Stimulated activated CD8-positive, alpha-beta memory T cell treated with anti-CD3 and anti-CD28 coated beads, Interleukin-7, amount 100 ng/mL, for 24 hours (primary cell): Measurements from ENCODE around the gene SHC4.
"Not testable (repeated sequence)": the region's sequence is repeated elsewhere in the genome, so short reads cannot be mapped to it uniquely, and the experiment has no call there.

Experiments
- DNase-seq: peaks from one replicate; pipeline ENCODE4 v3.0.0-alpha.2; 2020; ENCODE audit warnings: low read depth

The SHC4 gene

DNA sequence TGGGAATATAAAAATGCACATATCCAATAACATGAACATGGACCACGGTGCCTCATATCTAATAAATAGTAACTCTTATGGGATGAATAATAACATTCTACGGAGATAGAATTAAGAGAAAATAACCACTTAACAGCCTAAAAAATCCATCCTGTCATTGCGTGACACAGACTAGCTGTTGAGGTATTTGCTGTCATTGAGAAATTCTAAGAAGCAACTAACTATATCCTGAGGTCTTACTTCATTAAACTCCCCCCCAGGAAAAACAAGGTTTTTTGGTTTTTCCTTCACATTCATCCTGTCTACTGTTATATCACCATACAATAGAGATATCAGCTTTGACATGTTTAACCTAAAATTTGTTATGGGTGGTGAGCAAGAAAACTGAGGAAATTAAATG lies 167.2 kb downstream of the SHC4 start:
- no peak for DNase-seq

DNA sequence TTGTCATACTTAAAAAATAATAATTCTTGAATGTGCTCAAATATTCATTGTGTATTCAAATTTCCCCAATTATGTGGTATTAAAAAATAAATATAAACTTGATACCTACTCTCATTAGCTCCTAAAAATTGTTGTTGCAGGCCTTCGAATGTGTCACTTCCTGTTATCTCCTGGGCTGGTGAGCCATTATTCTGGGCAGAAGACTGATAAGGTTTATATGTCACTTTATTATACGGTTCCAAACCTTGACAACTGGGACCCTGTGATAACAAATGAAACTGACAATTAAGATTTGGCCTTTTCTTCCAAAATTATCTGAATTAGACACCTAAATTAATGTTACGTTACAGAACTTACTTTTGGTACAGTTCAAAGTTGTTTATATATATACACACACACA lies 167.8 kb downstream of the SHC4 start:
- no peak for DNase-seq

- no peak for DNase-seq
Measured at GRCh38 chr15:48794697-48795134, 169.0 kb downstream of the SHC4 start.

- DNase-seq = no peak
Measured at GRCh38 chr15:48792408-48792807, 171.3 kb downstream of the SHC4 start.

GRCh38 chr15:48790466-48791115 lies 173.1 kb downstream of the SHC4 start:
- DNase-seq = not testable (repeated sequence)

DNA sequence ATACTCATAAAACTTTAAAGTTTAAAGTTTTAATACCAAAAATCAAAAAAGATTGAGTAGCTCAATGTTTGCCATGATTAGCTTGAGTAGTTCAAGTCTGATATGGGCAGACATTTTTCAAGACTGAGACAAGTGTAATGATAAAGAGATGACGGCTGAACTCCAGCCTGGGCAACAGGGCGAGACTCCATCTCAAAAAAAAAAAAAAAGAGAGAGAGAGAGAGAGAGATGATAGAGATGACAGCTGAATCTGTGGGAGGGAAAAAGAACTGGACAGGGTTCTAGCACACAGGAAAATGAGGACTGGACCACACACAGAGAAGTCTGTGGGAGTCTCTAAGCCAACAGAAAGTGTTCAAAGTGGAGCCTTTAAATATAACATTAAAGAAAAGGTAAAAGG lies 178.0 kb downstream of the SHC4 start:
- no peak for DNase-seq

DNA sequence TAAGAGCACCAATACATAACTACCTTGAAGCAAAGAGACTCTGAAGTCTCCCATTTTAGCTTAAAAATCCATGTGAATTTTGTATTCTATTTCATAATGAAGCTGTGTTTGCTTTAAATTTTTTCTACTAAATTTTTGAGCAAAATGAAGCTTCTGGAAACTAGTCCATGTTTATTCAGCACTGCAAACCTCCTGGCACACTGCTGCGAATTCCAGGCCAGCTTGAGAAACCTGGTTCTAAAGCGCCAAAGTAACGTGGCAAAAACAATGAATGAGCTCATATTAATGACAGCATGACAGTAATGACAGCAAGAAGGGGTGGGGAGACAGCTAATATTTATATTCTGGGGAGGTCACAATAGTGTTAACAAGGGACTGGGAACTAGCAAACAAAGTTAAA lies 178.5 kb downstream of the SHC4 start:
- no peak for DNase-seq

DNA sequence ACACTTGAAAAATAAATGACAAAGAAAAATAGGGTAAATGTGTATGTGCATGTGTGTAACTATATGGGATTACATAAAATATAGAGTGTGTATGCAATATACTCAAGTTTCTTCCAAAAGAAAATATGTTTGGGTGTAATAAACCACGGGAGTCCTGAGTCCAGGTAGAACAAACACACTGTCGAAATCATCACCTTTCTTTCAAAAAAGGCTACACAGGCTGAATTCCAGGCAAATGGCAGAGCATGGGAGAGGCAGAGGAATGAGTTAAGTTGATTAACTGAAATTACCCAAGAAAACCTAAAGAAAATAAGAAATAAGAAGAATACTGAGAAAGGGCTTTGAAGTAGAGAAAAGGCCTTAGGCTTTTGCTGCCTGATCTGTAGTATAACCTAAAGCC lies 179.0 kb downstream of the SHC4 start:
- DNase-seq = no peak

GRCh38 chr15:48782911-48783310 lies 180.8 kb downstream of the SHC4 start:
- DNase-seq = no peak

- DNase-seq = no peak
Measured at GRCh38 chr15:48781481-48782081, 182.1 kb downstream of the SHC4 start.

GRCh38 chr15:48781017-48781416 lies 182.7 kb downstream of the SHC4 start:
- no peak for DNase-seq

- no peak for DNase-seq
Measured at GRCh38 chr15:48778331-48778730, 185.4 kb downstream of the SHC4 start.

DNA sequence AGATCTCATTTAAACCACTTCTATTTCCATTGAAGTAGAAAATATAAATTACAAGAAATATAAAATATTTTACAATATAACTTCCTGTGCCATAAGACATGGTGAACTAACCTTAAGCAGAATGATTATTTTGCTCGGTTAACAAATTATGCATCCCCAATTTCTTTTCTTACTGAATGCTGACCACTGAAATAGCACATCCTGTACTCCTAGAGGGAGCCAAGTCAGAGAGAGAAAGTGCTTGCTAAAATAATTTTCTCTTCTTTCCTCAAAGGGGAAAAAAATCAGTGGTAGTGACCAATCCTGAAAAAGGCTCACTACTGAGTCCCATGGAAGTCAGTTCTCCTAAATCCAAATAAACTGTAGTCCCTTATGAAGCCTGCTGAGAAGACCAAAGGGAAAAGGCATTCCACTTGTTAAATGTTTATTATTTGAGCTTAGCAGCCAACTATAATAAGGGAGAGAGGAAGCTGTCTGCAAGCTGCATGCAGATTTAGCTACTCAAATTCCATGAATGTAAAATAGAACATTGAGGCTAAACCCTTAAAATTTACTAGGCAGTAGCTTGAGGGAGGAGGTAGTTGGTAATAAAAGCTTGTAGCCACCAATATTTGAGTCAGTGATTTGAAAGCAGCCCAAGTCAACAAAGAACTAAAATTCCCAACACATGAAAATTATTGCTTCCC lies 185.9 kb downstream of the SHC4 start:
- DNase-seq = no peak

DNA sequence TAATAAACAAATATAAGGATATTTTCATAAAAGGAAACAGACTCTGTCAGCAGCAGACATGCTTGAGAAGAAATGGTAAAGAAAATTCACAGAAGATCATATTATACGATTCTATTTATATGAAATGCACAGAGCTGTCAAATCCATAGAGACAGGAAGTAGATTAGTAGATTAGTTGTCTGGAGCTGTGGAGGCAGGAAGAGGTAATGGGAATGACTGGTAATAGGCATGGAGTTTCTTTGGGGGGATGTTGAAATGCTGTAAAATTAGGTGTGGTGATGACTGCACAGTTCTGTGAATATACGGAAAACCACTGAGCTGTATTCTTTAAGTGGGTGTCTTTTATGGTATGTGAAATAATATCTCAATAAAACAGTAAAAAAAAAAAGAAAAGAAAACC lies 188.2 kb downstream of the SHC4 start:
- DNase-seq = no peak

GRCh38 chr15:48774484-48774883 lies 189.2 kb downstream of the SHC4 start:
- DNase-seq = no peak
